A549 (cell line): Measurements from ENCODE around the gene CORO2B. TPM values are rescaled to one million over a fixed set of nuclear protein-coding genes. Genes with fewer than 3 reads are reported as not detected.

Experiments
- ATAC-seq, 2 experiments: fragments of 200-7000 bp in 1 of 2; fragments of >200 bp in 1 of 2; cut with Nextera tagmentation in 1 of 2; cut with Tn5 transposase in 1 of 2; 3 replicates each; pipeline versions ENCODE4 v1.8.0 to v1.9.1; 2018 to 2020; ENCODE audit warnings: mild to moderate bottlenecking in 1 of 2, moderate library complexity in 1 of 2
- CTCF ChIA-PET: fragments of 300-600 bp; sonication (Branson Sonifier 250); formaldehyde crosslinking; extraction: SDS; loops from one replicate; lab custom pipeline; 2021; ENCODE audit warnings: antibody characterized with exemption, inconsistent platforms; lab: Yijun Ruan, JAX
- POLR2A ChIA-PET: fragments of 350-600 bp; formaldehyde crosslinking; extraction: SDS; loops from one replicate; lab custom pipeline; 2021; ENCODE audit warnings: antibody characterized with exemption, inconsistent platforms; lab: Yijun Ruan, JAX
- DNase-seq, 2 experiments: peaks; one replicate each; pipeline versions ENCODE4 v3.0.0 to v3.0.0-alpha.2; 2011 to 2016; ENCODE audit warnings: low read depth in 1 of 2, low spot score in 1 of 2
- FAIRE-seq: peaks from 2 replicates; lab custom pipeline; 2011; peaks lifted over from hg19 to GRCh38; lab: Jason Lieb, UNC
- H3K27ac ChIP-seq, 2 experiments: fragments of >200 bp; sonication (Bioruptor Twin); formaldehyde crosslinking; 3 replicates each; pipeline ENCODE4 v1.5.1; 2016 to 2017
- H3K4me1 ChIP-seq: fragments of >200 bp; sonication (Bioruptor Twin); formaldehyde crosslinking; 3 replicates; pipeline ENCODE4 v1.6.1; 2016
- H3K4me2 ChIP-seq: fragments of >200 bp; sonication (Bioruptor Twin); formaldehyde crosslinking; 3 replicates; pipeline ENCODE4 v1.6.1; 2016
- H3K4me3 ChIP-seq: fragments of >200 bp; sonication (Bioruptor Twin); formaldehyde crosslinking; 3 replicates; pipeline ENCODE4 v1.5.1; 2016
- H3K9me3 ChIP-seq: fragments of >200 bp; sonication (Bioruptor Twin); formaldehyde crosslinking; 3 replicates; pipeline ENCODE4 v1.6.1; 2016
- BHLHE40 ChIP-seq: IDR thresholded peaks from 2 replicates; pipeline ENCODE4 v1.6.1; 2012; ENCODE audit warnings: low read depth, low read length, inconsistent platforms
- CBX2 ChIP-seq: fragments of 200-600 bp; sonication (generic); IDR thresholded peaks from 2 replicates; pipeline ENCODE4 v1.6.1; 2016; ENCODE audit warnings: low read depth, mild to moderate bottlenecking, borderline replicate concordance
- CBX8 ChIP-seq: fragments of 200-600 bp; sonication (generic); IDR thresholded peaks from 2 replicates; pipeline ENCODE4 v1.6.1; 2016
- EHF ChIP-seq: fragments of 250-450 bp; sonication (Bioruptor Pico); IDR thresholded peaks from 2 replicates; pipeline ENCODE4 v1.5.0; 2020; ENCODE audit warnings: mild to moderate bottlenecking
- EHMT2 ChIP-seq: fragments of 200-600 bp; sonication (generic); IDR thresholded peaks from 2 replicates; pipeline ENCODE4 v1.6.1; 2016; ENCODE audit warnings: antibody characterized with exemption, low read depth, mild to moderate bottlenecking, moderate library complexity
- FOSL2 ChIP-seq, 2 experiments: fragments of 450-650 bp in 1 of 2; fragments of >200 bp in 1 of 2; sonication (Bioruptor Twin) in 1 of 2; formaldehyde crosslinking; IDR thresholded peaks; 2 replicates each; pipeline versions ENCODE4 v1.5.0 to v1.6.1; 2016 to 2020; ENCODE audit warnings: mild to moderate bottlenecking in 1 of 2, moderate library complexity in 1 of 2
- HDAC2 ChIP-seq: fragments of 200-600 bp; sonication (generic); IDR thresholded peaks from 2 replicates; pipeline ENCODE4 v1.6.1; 2016
- HEYL ChIP-seq: fragments of 250-450 bp; sonication (Bioruptor Pico); IDR thresholded peaks from 2 replicates; pipeline ENCODE4 v1.8.0; 2021; ENCODE audit warnings: mild to moderate bottlenecking, moderate library complexity
- HOXB13 ChIP-seq: fragments of 250-450 bp; sonication (Bioruptor Pico); IDR thresholded peaks from 2 replicates; pipeline ENCODE4 v1.5.0; 2020; ENCODE audit warnings: low read depth, mild to moderate bottlenecking, moderate library complexity
- JUNB ChIP-seq: fragments of >200 bp; sonication (Bioruptor Twin); formaldehyde crosslinking; IDR thresholded peaks from 2 replicates; pipeline ENCODE4 v1.6.1; 2016
- MYC ChIP-seq: IDR thresholded peaks from 2 replicates; pipeline ENCODE4 v1.6.1; 2012; ENCODE audit warnings: mild to moderate bottlenecking, inconsistent platforms, low read length, improper control_type of control experiment, borderline replicate concordance
- NFE2L2 ChIP-seq: fragments of 150-350 bp; conservative IDR thresholded peaks from 2 replicates; pipeline ENCODE4 v1.6.1; 2014; ENCODE audit warnings: low read length
- NPAS2 ChIP-seq: fragments of 250-450 bp; sonication (Bioruptor Pico); IDR thresholded peaks from 2 replicates; pipeline ENCODE4 v1.8.0; 2022; ENCODE audit warnings: mild to moderate bottlenecking, moderate library complexity, borderline replicate concordance
- PHF8 ChIP-seq: fragments of 200-600 bp; sonication (generic); IDR thresholded peaks from 2 replicates; pipeline ENCODE4 v1.6.1; 2016; ENCODE audit warnings: low read depth, mild to moderate bottlenecking, antibody characterized with exemption, moderate library complexity, borderline replicate concordance
- POLR2A ChIP-seq: IDR thresholded peaks from 2 replicates; pipeline ENCODE4 v1.6.1; 2012; ENCODE audit warnings: mild to moderate bottlenecking, low read length
- RCOR1 ChIP-seq: fragments of 150-350 bp; IDR thresholded peaks from 2 replicates; pipeline ENCODE4 v1.6.1; 2014; ENCODE audit warnings: antibody characterized with exemption, low read length, low read depth
- RFX5 ChIP-seq: fragments of 450-650 bp; IDR thresholded peaks from 2 replicates; pipeline ENCODE4 v1.7.1; 2014; ENCODE audit warnings: antibody characterized with exemption, mild to moderate bottlenecking, moderate library complexity
- ZSCAN20 ChIP-seq: fragments of 250-450 bp; sonication (Bioruptor Pico); IDR thresholded peaks from 2 replicates; pipeline ENCODE4 v1.8.0; 2022; ENCODE audit warnings: mild to moderate bottlenecking, moderate library complexity
- WGBS: methylation state at CpG from one replicate; pipeline ENCODE4 v1.1.6; 2017; ENCODE audit errors: missing lambda C conversion rate; 5-methylcytosine and 5-hydroxymethylcytosine counted together
- polyA plus RNA-seq, 4 experiments: library from polyadenylated mRNA; depleted of rRNA in 3 of 4; stranded (reverse); fragments of >200 nt; fragmentation: RNase III in 1 of 4; extraction: RNeasy Plus Mini Kit Qiagen cat#74134 plus additional on column Dnase treatment in 1 of 4; gene quantifications; 2 replicates in 3 of 4; 3 replicates in 1 of 4; pipeline ENCODE4 v1.2.3, GENCODE V29; 2011 to 2017
- TF ChIP-seq, protein P1 (sequence below): fragments of >200 bp; sonication (Bioruptor Twin); formaldehyde crosslinking; IDR thresholded peaks from 3 replicates; pipeline ENCODE4 v1.5.1; 2016
- TF ChIP-seq, protein P2 (sequence below): fragments of 250-450 bp; sonication (Bioruptor Pico); IDR thresholded peaks from 2 replicates; pipeline ENCODE4 v1.5.0; 2020; ENCODE audit warnings: low read depth, mild to moderate bottlenecking, moderate library complexity
- TF ChIP-seq, protein P3 (sequence below): IDR thresholded peaks from 2 replicates; pipeline ENCODE4 v1.6.1; 2012; ENCODE audit warnings: low read depth, borderline replicate concordance
- TF ChIP-seq, protein P4 (sequence below): fragments of >200 bp; sonication (Bioruptor Twin); formaldehyde crosslinking; IDR thresholded peaks from 3 replicates; pipeline ENCODE4 v1.6.1; 2016
- TF ChIP-seq, protein P5 (sequence below): fragments of 450-650 bp; IDR thresholded peaks from 2 replicates; pipeline ENCODE4 v1.6.1; 2014; ENCODE audit warnings: antibody characterized with exemption
- TF ChIP-seq, protein P6 (sequence below): fragments of 150-350 bp; IDR thresholded peaks from 2 replicates; pipeline ENCODE4 v1.6.1; 2014; ENCODE audit warnings: low read depth, mild to moderate bottlenecking, low read length

Gene CORO2B
- polyA plus RNA-seq, 2 of the 4 experiments (the other 2 are of a cell fraction), result 2.0 to 2.3 TPM

DNA sequence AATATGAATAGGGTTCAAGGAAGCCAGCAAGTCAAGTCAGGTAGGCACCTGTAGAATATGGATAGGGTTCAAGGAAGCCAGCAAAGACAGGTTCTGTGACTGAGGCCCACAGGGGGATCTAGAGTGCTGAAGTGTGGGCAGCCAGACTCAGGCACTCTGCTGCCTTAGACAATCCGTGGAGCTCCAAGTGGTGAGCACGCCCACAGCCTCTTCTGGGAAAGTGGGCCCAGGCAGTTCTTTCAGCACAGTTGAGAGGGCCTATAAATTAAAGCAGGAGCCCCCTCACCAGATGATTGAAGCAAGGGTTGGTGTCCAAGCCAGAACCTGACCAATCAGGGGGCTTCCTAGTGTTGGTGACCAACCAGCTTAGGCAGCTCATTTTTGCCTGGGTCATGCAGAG lies 190.9 kb downstream of the CORO2B start:
- Histone ChIP-seq H3K27ac (no peak overlapping the region), H3K4me1 (peaks cover 8% of the 10 kb centered on the region), H3K4me3 (no peak overlapping the region), H3K4me2 (no peak overlapping the region), H3K9me3 (no peaks in the 10 kb centered on the region)
- CTCF ChIA-PET, result interaction anchor here (0.8 to 1.1 kb wide), 2 partner anchors 46 to 106 kb away, joined by 3 read pairs; no protein-coding TSS in a partner anchor
- ATAC-seq (no peak), DNase-seq (no peak), FAIRE-seq (no peak)
- TF ChIP-seq FOSL2 (IDR thresholded peaks at IDR 0.05) (no peak), FOSL2 (CRISPR knock-in tag; IDR thresholded peaks at IDR 0.05) (no peak), ZSCAN20 (CRISPR knock-in tag) (no peak), HEYL (CRISPR knock-in tag) (no peak)
- TF ChIP-seq, protein P1, sequence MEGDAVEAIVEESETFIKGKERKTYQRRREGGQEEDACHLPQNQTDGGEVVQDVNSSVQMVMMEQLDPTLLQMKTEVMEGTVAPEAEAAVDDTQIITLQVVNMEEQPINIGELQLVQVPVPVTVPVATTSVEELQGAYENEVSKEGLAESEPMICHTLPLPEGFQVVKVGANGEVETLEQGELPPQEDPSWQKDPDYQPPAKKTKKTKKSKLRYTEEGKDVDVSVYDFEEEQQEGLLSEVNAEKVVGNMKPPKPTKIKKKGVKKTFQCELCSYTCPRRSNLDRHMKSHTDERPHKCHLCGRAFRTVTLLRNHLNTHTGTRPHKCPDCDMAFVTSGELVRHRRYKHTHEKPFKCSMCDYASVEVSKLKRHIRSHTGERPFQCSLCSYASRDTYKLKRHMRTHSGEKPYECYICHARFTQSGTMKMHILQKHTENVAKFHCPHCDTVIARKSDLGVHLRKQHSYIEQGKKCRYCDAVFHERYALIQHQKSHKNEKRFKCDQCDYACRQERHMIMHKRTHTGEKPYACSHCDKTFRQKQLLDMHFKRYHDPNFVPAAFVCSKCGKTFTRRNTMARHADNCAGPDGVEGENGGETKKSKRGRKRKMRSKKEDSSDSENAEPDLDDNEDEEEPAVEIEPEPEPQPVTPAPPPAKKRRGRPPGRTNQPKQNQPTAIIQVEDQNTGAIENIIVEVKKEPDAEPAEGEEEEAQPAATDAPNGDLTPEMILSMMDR, result no peak
- TF ChIP-seq, protein P2, sequence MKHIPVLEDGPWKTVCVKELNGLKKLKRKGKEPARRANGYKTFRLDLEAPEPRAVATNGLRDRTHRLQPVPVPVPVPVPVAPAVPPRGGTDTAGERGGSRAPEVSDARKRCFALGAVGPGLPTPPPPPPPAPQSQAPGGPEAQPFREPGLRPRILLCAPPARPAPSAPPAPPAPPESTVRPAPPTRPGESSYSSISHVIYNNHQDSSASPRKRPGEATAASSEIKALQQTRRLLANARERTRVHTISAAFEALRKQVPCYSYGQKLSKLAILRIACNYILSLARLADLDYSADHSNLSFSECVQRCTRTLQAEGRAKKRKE, result no peak
- POLR2A ChIA-PET, result no interaction called here
- WGBS, result 84% methylated on average over 2 of the region's 2 CpGs

DNA sequence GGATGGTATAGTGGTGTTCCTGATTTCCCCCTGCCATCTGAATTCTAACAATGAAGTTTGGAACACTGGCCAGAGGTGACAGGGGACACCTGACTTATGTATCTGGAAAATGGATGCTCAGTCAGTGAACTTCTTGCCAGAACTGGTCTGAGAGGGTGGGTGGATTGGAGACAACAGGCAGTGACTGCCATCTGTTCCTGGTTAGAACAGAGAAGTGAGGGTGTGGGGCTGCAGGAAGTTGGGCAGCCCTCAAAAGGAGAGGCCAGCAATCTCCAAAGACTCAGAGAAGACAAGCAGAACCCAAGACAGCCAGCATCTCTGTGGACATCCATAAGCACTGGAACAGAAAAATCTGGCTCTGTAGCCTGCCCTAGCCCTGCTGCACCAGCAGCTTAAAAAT lies 191.4 kb downstream of the CORO2B start:
- Histone ChIP-seq H3K4me2 (no peak overlapping the region), H3K27ac (no peak overlapping the region), H3K4me3 (no peak overlapping the region), H3K9me3 (no peaks in the 10 kb centered on the region), H3K4me1 (peaks cover 8% of the 10 kb centered on the region)
- DNase-seq (no peak), ATAC-seq (no peak), FAIRE-seq (no peak)
- ChIA-PET CTCF (interaction anchor here (0.8 to 1.1 kb wide), 3 partner anchors 46 to 105 kb away, joined by 3 to 5 read pairs (median 3); no protein-coding TSS in a partner anchor), POLR2A (interaction anchor here (1.0 kb wide), 1 partner anchor 19 kb away, joined by 4 read pairs; no protein-coding TSS in a partner anchor)
- TF ChIP-seq, protein P3, sequence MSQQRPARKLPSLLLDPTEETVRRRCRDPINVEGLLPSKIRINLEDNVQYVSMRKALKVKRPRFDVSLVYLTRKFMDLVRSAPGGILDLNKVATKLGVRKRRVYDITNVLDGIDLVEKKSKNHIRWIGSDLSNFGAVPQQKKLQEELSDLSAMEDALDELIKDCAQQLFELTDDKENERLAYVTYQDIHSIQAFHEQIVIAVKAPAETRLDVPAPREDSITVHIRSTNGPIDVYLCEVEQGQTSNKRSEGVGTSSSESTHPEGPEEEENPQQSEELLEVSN, result no peak
- no peak for TF ChIP-seq HOXB13 (CRISPR knock-in tag)
- TF ChIP-seq BHLHE40, result no peak
- TF ChIP-seq CBX8, result no peak
- no peak for TF ChIP-seq MYC
- TF ChIP-seq, protein P4, sequence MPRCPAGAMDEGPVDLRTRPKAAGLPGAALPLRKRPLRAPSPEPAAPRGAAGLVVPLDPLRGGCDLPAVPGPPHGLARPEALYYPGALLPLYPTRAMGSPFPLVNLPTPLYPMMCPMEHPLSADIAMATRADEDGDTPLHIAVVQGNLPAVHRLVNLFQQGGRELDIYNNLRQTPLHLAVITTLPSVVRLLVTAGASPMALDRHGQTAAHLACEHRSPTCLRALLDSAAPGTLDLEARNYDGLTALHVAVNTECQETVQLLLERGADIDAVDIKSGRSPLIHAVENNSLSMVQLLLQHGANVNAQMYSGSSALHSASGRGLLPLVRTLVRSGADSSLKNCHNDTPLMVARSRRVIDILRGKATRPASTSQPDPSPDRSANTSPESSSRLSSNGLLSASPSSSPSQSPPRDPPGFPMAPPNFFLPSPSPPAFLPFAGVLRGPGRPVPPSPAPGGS, result no peak
- TF ChIP-seq RFX5, result no peak
- no peak for TF ChIP-seq RCOR1
- no peak for TF ChIP-seq EHMT2
- no peak for TF ChIP-seq PHF8
- no peak for TF ChIP-seq HEYL (CRISPR knock-in tag)
- no peak for TF ChIP-seq NPAS2 (CRISPR knock-in tag)
- no peak for TF ChIP-seq POLR2A
- no peak for TF ChIP-seq NFE2L2

DNA sequence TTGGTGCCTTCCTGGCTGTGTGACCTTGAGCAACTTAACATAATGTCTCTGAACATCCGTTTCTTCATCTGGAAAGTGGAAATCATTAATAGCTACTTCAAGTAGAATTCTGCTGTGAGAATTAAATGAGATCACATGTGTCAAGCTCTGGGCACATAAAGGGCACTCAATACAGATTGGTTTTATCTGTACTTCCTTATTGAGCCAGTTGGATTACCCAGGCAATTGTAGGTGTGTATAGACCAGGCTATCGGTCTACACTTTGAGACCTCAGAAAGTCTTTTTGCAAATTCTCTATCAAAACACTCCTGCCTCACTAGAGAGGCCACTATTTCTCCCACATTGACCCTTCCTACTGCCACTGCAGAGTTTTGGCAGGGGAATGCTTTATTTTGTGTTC lies 194.2 kb downstream of the CORO2B start:
- ChIA-PET CTCF (interaction anchor here (0.9 to 1.5 kb wide), 4 partner anchors 11 to 106 kb away, joined by 3 to 9 read pairs (median 3); no protein-coding TSS in a partner anchor), POLR2A (no interaction called here)
- no peak overlapping the region for H3K4me2 ChIP-seq
- DNase-seq, result no peak
- no peak overlapping the region for H3K27ac ChIP-seq
- H3K4me1 ChIP-seq, result peaks cover 6% of the 10 kb centered on the region
- no peak for ATAC-seq
- no peak overlapping the region for H3K4me3 ChIP-seq
- FAIRE-seq, result no peak
- WGBS, result 66% methylated on average over 2 of the region's 2 CpGs
- no peaks in the 10 kb centered on the region for H3K9me3 ChIP-seq
- TF ChIP-seq, protein P3, result no peak
- TF ChIP-seq CBX8 (no peak), BHLHE40 (no peak), JUNB (no peak), EHF (CRISPR knock-in tag) (no peak), CBX2 (no peak), HDAC2 (no peak)
- TF ChIP-seq, protein P5, sequence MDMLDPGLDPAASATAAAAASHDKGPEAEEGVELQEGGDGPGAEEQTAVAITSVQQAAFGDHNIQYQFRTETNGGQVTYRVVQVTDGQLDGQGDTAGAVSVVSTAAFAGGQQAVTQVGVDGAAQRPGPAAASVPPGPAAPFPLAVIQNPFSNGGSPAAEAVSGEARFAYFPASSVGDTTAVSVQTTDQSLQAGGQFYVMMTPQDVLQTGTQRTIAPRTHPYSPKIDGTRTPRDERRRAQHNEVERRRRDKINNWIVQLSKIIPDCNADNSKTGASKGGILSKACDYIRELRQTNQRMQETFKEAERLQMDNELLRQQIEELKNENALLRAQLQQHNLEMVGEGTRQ, result no peak
- TF ChIP-seq, protein P1, result no peak
- TF ChIP-seq, protein P6, sequence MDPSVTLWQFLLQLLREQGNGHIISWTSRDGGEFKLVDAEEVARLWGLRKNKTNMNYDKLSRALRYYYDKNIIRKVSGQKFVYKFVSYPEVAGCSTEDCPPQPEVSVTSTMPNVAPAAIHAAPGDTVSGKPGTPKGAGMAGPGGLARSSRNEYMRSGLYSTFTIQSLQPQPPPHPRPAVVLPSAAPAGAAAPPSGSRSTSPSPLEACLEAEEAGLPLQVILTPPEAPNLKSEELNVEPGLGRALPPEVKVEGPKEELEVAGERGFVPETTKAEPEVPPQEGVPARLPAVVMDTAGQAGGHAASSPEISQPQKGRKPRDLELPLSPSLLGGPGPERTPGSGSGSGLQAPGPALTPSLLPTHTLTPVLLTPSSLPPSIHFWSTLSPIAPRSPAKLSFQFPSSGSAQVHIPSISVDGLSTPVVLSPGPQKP, result no peak
